ENCODE measurements around the gene GTPBP6.
"Not testable (repeated sequence)": the region's sequence is repeated elsewhere in the genome, so short reads cannot be mapped to it uniquely, and the experiment has no call there.

GTPBP6 gene

GRCh38 chrX:330726-331150 lies 12.1 kb upstream of the GTPBP6 start:
- ChIA-PET POLR2A (no interaction called here), CTCF (no interaction called here)
- no peak for TF ChIP-seq CTCF (IDR thresholded peaks at IDR 0.05; ENCODE audit: control extremely low read depth, extremely low read depth, low read depth, missing control alignments)
- DNase-seq (ENCODE audit: extremely low spot score), result no peak

GRCh38 chrX:330141-330725 lies 11.6 kb upstream of the GTPBP6 start:
- DNase-seq (ENCODE audit: extremely low spot score); CTCF ChIA-PET; POLR2A ChIA-PET: not testable (repeated sequence)

- ChIA-PET POLR2A (no interaction called here), CTCF (no interaction called here)
- no peak for TF ChIP-seq CTCF (IDR thresholded peaks at IDR 0.05; ENCODE audit: control extremely low read depth, extremely low read depth, low read depth, missing control alignments)
- DNase-seq (ENCODE audit: extremely low spot score), result no peak
Measured at GRCh38 chrX:329291-329910, 10.8 kb upstream of the GTPBP6 start.

- DNase-seq (ENCODE audit: extremely low spot score), result no peak
- CTCF ChIA-PET, result no interaction called here
- POLR2A ChIA-PET, result no interaction called here
- TF ChIP-seq CTCF (IDR thresholded peaks at IDR 0.05; ENCODE audit: control extremely low read depth, extremely low read depth, low read depth, missing control alignments), result no peak
Measured at GRCh38 chrX:327660-328126, 9.1 kb upstream of the GTPBP6 start.

- POLR2A ChIA-PET; CTCF ChIA-PET; DNase-seq (ENCODE audit: extremely low spot score): not testable (repeated sequence)
Measured at GRCh38 chrX:324664-325063, 6.1 kb upstream of the GTPBP6 start.

- ChIA-PET CTCF (no interaction called here), POLR2A (no interaction called here)
- DNase-seq (ENCODE audit: extremely low spot score), result no peak
- TF ChIP-seq CTCF (IDR thresholded peaks at IDR 0.05; ENCODE audit: control extremely low read depth, extremely low read depth, low read depth, missing control alignments), result no peak
Measured at GRCh38 chrX:323721-324628, 5.4 kb upstream of the GTPBP6 start.

GRCh38 chrX:320126-320783 lies 1.7 kb upstream of the GTPBP6 start:
- no peak for DNase-seq (ENCODE audit: extremely low spot score)
- no peak for TF ChIP-seq CTCF (IDR thresholded peaks at IDR 0.05; ENCODE audit: control extremely low read depth, extremely low read depth, low read depth, missing control alignments)
- POLR2A ChIA-PET, result no interaction called here
- CTCF ChIA-PET, result no interaction called here

All from GM10248 (cell line).